GM12878 (cell line): ENCODE results near the gene RNF103.

ENCODE experiments used
- CTCF ChIP-seq, 3 experiments: IDR thresholded peaks in 2 of 3; conservative IDR thresholded peaks in 1 of 3; 2 replicates each; pipeline ENCODE4 v1.5.1; 2011; ENCODE audit warnings: low read depth in 3 of 3, low read length in 3 of 3, mild to moderate bottlenecking in 3 of 3, control low read depth in 2 of 3, moderate library complexity in 2 of 3, inconsistent platforms in 1 of 3, mixed read lengths in 1 of 3; ENCODE audit not compliant: control insufficient read depth in 2 of 3, insufficient read depth in 1 of 3; ENCODE audit errors: extremely low read depth in 1 of 3
- RAD21 ChIP-seq: IDR thresholded peaks from 2 replicates; pipeline ENCODE4 v1.6.1; 2011; ENCODE audit warnings: mild to moderate bottlenecking, low read depth, low read length, moderate library complexity; ENCODE audit not compliant: insufficient read depth

- TF ChIP-seq CTCF (IDR thresholded peaks at IDR 0.05 in 2 of 3, conservative IDR thresholded peaks at IDR 0.05 in 1 of 3; ENCODE audit: control insufficient read depth in 2 of 3, extremely low read depth in 1 of 3, insufficient read depth in 1 of 3, low read depth in 3 of 3, low read length in 3 of 3): no peak
- no peak for TF ChIP-seq RAD21
Measured at GRCh38 chr2:86623043-86623493, 597 bp downstream of the RNF103 start.
